Measurements from ENCODE around the gene PCDHGB2. TPM values are rescaled to one million over a fixed set of nuclear protein-coding genes. Genes with fewer than 3 reads are reported as not detected.

PCDHGB2 gene
- polyA plus RNA-seq, 1 donor (not counting 4 experiments of a cell fraction or from before 2014, with no cell fraction given), result 0.12 TPM

- FAIRE-seq (no peak), DNase-seq (ENCODE audit: low read depth, low spot score) (no peak)
- H3K4me3 ChIP-seq (ENCODE audit: control insufficient read depth in 2 of 3, extremely low read depth in 1 of 3, insufficient read depth in 2 of 3, low read depth in 1 of 3, low read length in 3 of 3), result peak within 1 kb of the TSS; percentile 39 to 59 (median 45)
- TF ChIP-seq CTCF (optimal IDR thresholded peaks at IDR 0.05 in 1 of 3, IDR thresholded peaks at IDR 0.05 in 1 of 3, conservative IDR thresholded peaks at IDR 0.05 in 1 of 3; ENCODE audit: extremely low read depth in 1 of 3, insufficient read depth in 2 of 3, low read length in 3 of 3), result peak; percentile 27 to 42 (median 39)
- TF ChIP-seq EZH2 (IDR thresholded peaks at IDR 0.05; ENCODE audit: low read length), result no peak
- no peaks in the 10 kb centered on the region for H4K20me1 ChIP-seq (ENCODE audit: control insufficient read depth, extremely low read depth, insufficient read depth, low read length)
- dilution Hi-C loops (cut with MboI; ENCODE audit: extremely low pct_ligation_motif_present, low sequenced_read_pairs), result no loop called here
- no peak within 1 kb of the TSS for H3K27ac ChIP-seq (ENCODE audit: control insufficient read depth, insufficient read depth, low read length)
- H3K36me3 ChIP-seq (ENCODE audit: control insufficient read depth in 2 of 2, extremely low read depth in 1 of 2, insufficient read depth in 2 of 2, low read length in 2 of 2), result no peaks in the 10 kb centered on the region
- H2AFZ ChIP-seq (ENCODE audit: control insufficient read depth, low read length), result peak within 1 kb of the TSS; percentile 77
- peaks cover 5% of the 10 kb centered on the region for H3K27me3 ChIP-seq (ENCODE audit: control insufficient read depth, extremely low read depth, insufficient read depth, low read length)
- no peak within 1 kb of the TSS for H3K9ac ChIP-seq (ENCODE audit: control insufficient read depth, extremely low read depth, insufficient read depth, low read length)
- H3K9me1 ChIP-seq (ENCODE audit: control insufficient read depth, extremely low read depth, insufficient read depth, low read length), result no peaks in the 10 kb centered on the region
- peaks cover 2% of the 10 kb centered on the region for H3K9me3 ChIP-seq (ENCODE audit: control insufficient read depth, low read depth, low read length)
- H3K79me2 ChIP-seq (ENCODE audit: control insufficient read depth, insufficient read depth, low read length), result no peaks in the 10 kb centered on the region
- peak within 1 kb of the TSS; percentile 34 for H3K4me2 ChIP-seq (ENCODE audit: control insufficient read depth, extremely low read depth, insufficient read depth, low read depth, low read length)
- no peaks in the 10 kb centered on the region for H3K4me1 ChIP-seq (ENCODE audit: control insufficient read depth, extremely low read depth, insufficient read depth, low read length)
These were observed 22.9 kb downstream of the PCDHGB2 start, which contains the start of gene PCDHGA7 for GRCh38 chr5:141382469-141383294. TSS of gene PCDHGA7 (plus strand) at chr5:141382742. CDS start at chr5:141382900, 158 bp downstream.

GRCh38 chr5:141383345-141383744 is 23.6 kb downstream of the PCDHGB2 start:
- Histone ChIP-seq H3K4me3 (ENCODE audit: control insufficient read depth in 2 of 3, extremely low read depth in 1 of 3, insufficient read depth in 2 of 3, low read depth in 1 of 3, low read length in 3 of 3) (peak overlapping the region in 1 of 3 experiments; percentile 45), H2AFZ (ENCODE audit: control insufficient read depth, low read length) (no peak overlapping the region), H3K9me3 (ENCODE audit: control insufficient read depth, low read depth, low read length) (peaks cover 2% of the 10 kb centered on the region), H3K9ac (ENCODE audit: control insufficient read depth, extremely low read depth, insufficient read depth, low read length) (no peak overlapping the region), H3K27ac (ENCODE audit: control insufficient read depth, insufficient read depth, low read length) (no peak overlapping the region), H3K27me3 (ENCODE audit: control insufficient read depth, extremely low read depth, insufficient read depth, low read length) (peaks cover 5% of the 10 kb centered on the region), H3K9me1 (ENCODE audit: control insufficient read depth, extremely low read depth, insufficient read depth, low read length) (no peaks in the 10 kb centered on the region), H3K36me3 (ENCODE audit: control insufficient read depth in 2 of 2, extremely low read depth in 1 of 2, insufficient read depth in 2 of 2, low read length in 2 of 2) (no peaks in the 10 kb centered on the region), H3K4me1 (ENCODE audit: control insufficient read depth, extremely low read depth, insufficient read depth, low read length) (no peaks in the 10 kb centered on the region), H3K79me2 (ENCODE audit: control insufficient read depth, insufficient read depth, low read length) (no peaks in the 10 kb centered on the region), H4K20me1 (ENCODE audit: control insufficient read depth, extremely low read depth, insufficient read depth, low read length) (no peaks in the 10 kb centered on the region), H3K4me2 (ENCODE audit: control insufficient read depth, extremely low read depth, insufficient read depth, low read depth, low read length) (peak overlapping the region; percentile 34)
- FAIRE-seq (no peak), DNase-seq (ENCODE audit: low read depth, low spot score) (no peak)
- dilution Hi-C loops (cut with MboI; ENCODE audit: extremely low pct_ligation_motif_present, low sequenced_read_pairs), result no loop called here
- TF ChIP-seq CTCF (optimal IDR thresholded peaks at IDR 0.05 in 1 of 3, IDR thresholded peaks at IDR 0.05 in 1 of 3, conservative IDR thresholded peaks at IDR 0.05 in 1 of 3; ENCODE audit: extremely low read depth in 1 of 3, insufficient read depth in 2 of 3, low read length in 3 of 3) (no peak), EZH2 (IDR thresholded peaks at IDR 0.05; ENCODE audit: low read length) (no peak)
